HUES64 (cell line): ENCODE measurements around the gene STARD3. TPM values are rescaled to one million over a fixed set of nuclear protein-coding genes. Genes with fewer than 3 reads are reported as not detected.
"Not testable (repeated sequence)": the region's sequence is repeated elsewhere in the genome, so short reads cannot be mapped to it uniquely, and the experiment has no call there.

ENCODE experiments used
- H3K27ac ChIP-seq: 2 replicates; pipeline ENCODE4 v1.7.0; 2013; ENCODE audit warnings: low read depth, low read length, inconsistent platforms
- H3K27me3 ChIP-seq: 2 replicates; pipeline ENCODE4 v1.6.1; 2013; ENCODE audit warnings: mild to moderate bottlenecking, low read length; ENCODE audit not compliant: insufficient read depth
- H3K36me3 ChIP-seq: 2 replicates; pipeline ENCODE4 v1.6.1; 2013; ENCODE audit warnings: mild to moderate bottlenecking, low read length; ENCODE audit not compliant: insufficient read depth
- H3K4me1 ChIP-seq: 2 replicates; pipeline ENCODE4 v1.6.1; 2013; ENCODE audit warnings: mild to moderate bottlenecking, low read length, moderate library complexity; ENCODE audit not compliant: insufficient read depth
- H3K4me3 ChIP-seq: 2 replicates; pipeline ENCODE4 v1.5.1; 2013; ENCODE audit warnings: mild to moderate bottlenecking, low read length, moderate library complexity
- H3K9ac ChIP-seq: 2 replicates; pipeline ENCODE4 v1.6.1; 2013; ENCODE audit warnings: mild to moderate bottlenecking, low read depth, low read length
- H3K9me3 ChIP-seq: 2 replicates; pipeline ENCODE4 v1.6.1; 2013; ENCODE audit warnings: low read depth, low read length; ENCODE audit not compliant: insufficient read depth
- WGBS: fragments of 150-250, 120-280 bp; methylation state at CpG from one replicate; pipeline ENCODE4 v1.1.7; 2013; ENCODE audit warnings: missing lambda C conversion rate; 5-methylcytosine and 5-hydroxymethylcytosine counted together
- polyA plus RNA-seq, 2 experiments: library from polyadenylated mRNA; stranded (reverse); fragments of 50-300 nt; gene quantifications; one replicate each; pipeline ENCODE4 v1.2.3, GENCODE V29; 2013

STARD3 gene
- 31.9 TPM for polyA plus RNA-seq (2013, experiment 1 of 2)
- 33.5 TPM for polyA plus RNA-seq (2013, experiment 2 of 2)

DNA sequence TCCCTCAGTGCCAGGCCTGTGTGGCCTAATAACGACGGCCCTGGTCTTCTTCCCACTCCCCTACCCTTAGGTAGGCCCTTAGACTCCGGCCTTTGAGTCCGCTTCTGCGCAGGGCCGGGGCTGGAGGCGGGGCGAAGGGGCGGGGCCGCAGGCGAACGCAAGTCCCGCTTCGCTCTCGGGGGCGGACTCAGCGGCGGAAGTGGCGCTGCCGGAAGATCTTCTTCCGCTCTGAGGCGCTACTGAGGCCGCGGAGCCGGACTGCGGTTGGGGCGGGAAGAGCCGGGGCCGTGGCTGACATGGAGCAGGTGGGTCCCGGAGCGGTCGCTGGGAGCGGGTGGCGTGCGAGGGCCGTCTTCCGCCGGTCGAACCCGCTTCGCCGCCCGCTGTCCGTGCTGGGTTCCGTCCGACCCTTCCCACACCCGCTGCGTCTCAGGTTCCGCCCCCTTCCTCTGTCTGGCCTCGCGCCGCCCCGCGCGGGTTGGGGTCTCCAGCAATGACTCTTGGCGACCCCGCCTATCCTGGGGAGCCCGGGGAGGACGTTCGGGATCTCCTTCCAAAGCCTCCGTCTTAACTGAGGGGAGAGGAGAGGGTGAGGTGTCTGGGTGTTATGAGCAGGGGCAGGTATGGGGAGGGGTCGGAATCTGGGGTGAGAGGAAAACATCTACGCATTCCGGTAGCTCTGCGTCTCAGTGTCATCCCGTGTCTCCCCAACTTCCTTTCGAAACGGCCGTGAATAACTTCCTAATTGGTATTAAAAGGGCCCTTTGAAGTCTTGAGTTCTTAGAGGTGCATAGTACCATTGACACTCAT, at the start of gene STARD3:
TSS of gene STARD3 (plus strand) at position 218 of the 810 bp plus-strand sequence. CDS start 16,388 bp downstream, outside the sequence.
- Histone ChIP-seq H3K9ac (peak within 1 kb of the TSS; percentile 83), H3K4me3 (peak within 1 kb of the TSS; percentile 85), H3K27ac (peak within 1 kb of the TSS; percentile 67), H3K27me3 (no peaks in the 10 kb centered on the region), H3K9me3 (no peaks in the 10 kb centered on the region), H3K4me1 (peaks cover 33% of the 10 kb centered on the region), H3K36me3 (no peaks in the 10 kb centered on the region)
- under 1% methylated on average over 68 of the region's 69 CpGs for WGBS

DNA sequence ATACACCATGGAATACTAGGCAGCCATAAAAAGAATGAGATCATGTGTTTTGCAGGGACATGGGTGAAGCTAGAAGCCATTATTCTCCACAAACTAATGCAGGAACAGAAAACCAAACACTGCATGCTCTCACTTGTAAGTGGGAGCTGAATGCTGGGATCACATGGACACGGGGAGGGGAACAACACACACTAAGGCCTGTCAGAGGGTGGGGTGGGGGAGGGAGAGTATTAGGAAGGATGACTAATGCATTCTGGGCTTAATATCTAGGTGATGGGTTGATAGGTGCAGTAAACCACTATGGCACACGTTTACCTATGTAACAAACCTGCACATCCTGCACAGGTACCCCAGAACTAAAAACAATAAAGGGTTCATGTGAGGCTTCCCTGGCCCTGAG, 46.8 kb upstream of the STARD3 start:
- not testable (repeated sequence) for H3K27ac ChIP-seq, H3K36me3 ChIP-seq, H3K9me3 ChIP-seq, H3K4me3 ChIP-seq, H3K9ac ChIP-seq, H3K4me1 ChIP-seq
- 48% methylated on average over 2 of the region's 2 CpGs for WGBS
- peaks cover 41% of the 10 kb centered on the region for H3K27me3 ChIP-seq

DNA sequence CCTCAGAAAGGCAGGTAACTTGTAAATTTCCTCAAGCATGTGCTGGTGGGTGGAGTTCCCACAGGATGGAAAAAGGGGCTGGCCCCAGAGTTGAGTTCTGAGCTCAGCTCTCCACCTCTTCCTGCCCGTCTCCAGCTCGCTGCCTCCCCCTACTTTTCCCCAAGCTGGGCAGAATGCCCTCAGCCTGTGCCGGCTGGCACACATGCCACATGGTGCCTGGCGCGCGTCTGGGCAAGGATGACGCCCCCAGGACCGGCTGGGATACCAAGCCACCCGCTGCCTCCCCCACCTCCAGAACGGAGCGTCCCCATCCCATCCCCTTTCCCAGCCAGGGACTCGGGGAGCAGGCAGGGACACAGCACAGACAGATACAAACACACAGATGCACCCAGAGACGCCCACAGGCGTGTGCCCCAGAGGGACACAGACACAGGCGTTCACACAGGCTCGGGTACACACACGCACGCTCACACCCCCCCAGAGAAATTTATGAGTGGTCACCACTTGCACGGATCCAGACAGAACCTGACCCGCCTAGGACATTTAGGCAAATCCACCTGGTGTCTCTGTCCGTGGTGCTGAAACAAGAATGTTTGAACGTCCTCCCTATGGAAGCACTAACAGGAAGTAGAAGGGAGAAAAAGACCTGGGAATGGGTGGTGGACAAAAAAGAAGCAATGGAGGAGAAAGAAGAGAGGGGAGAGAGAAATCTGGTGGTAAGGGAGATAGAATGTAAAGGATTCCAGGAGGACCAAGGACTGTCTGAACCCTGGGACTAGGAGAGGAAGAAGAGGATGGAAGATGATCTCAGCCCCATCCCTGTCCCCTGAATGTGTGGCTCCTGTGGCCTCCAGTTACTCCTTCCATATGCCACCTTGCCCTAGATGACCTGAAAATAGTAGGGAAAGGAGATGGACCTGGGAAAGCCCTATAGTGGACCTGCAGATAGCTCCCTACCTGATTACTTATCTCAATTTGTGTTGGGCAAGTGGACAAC, 44.7 kb upstream of the STARD3 start:
- Histone ChIP-seq H3K4me1 (peaks cover 4% of the 10 kb centered on the region), H3K36me3 (no peaks in the 10 kb centered on the region), H3K9ac (no peak overlapping the region), H3K27ac (no peak overlapping the region), H3K4me3 (peak overlapping the region; percentile 20), H3K27me3 (peaks cover 62% of the 10 kb centered on the region), H3K9me3 (no peaks in the 10 kb centered on the region)
- WGBS, result 4% methylated on average over 22 of the region's 22 CpGs

DNA sequence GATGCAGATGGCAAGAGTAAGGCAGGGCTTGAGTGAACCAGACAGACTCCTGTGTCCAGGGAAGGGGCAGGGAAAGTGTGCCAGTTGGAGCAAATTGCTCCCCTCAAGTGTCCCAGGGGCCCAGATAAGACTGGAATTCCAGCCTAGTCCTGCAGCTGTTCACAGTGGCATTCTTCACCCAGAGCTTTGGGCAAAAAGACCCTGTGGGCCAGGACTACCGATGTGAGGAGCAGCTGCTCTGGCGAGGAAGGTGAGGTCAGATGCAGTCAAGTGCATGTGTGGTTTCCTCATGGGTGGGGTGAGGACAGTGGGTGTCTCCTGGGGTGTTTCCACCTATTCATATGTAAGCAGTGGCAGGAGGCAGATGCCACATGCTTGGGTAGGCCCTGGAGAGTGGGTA, 43.6 kb upstream of the STARD3 start:
- no peak overlapping the region for H3K27ac ChIP-seq
- no peaks in the 10 kb centered on the region for H3K9me3 ChIP-seq
- no peak overlapping the region for H3K9ac ChIP-seq
- no peaks in the 10 kb centered on the region for H3K36me3 ChIP-seq
- no peak overlapping the region for H3K4me3 ChIP-seq
- WGBS, result 64% methylated on average over 2 of the region's 2 CpGs
- peaks cover 73% of the 10 kb centered on the region for H3K27me3 ChIP-seq
- peaks cover 4% of the 10 kb centered on the region for H3K4me1 ChIP-seq

DNA sequence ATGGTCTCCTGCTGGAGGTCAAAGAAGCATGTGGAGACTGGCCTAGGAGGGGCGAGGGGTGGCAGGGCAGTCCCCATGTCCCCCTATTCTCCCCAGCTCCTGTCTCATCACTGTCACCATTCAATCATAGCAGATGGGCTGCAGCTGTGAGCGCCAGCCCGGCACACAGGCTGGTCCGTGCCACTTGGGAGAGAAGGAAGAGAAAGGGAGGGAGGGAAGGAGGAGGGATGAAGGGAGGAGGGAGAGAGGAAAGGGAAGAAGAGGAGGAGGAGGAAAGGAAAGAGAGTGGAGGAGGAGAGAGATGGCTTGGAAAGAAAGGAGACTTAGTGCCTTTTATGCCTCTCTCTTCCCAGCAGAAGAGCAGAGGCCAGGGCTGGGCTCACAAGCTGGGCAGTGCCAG, 41.6 kb upstream of the STARD3 start:
- 9% methylated on average over 4 of the region's 4 CpGs for WGBS
- Histone ChIP-seq H3K36me3 (no peaks in the 10 kb centered on the region), H3K9me3 (no peaks in the 10 kb centered on the region), H3K27ac (no peak overlapping the region), H3K27me3 (peaks cover 92% of the 10 kb centered on the region), H3K9ac (no peak overlapping the region), H3K4me1 (peaks cover 4% of the 10 kb centered on the region), H3K4me3 (no peak overlapping the region)

DNA sequence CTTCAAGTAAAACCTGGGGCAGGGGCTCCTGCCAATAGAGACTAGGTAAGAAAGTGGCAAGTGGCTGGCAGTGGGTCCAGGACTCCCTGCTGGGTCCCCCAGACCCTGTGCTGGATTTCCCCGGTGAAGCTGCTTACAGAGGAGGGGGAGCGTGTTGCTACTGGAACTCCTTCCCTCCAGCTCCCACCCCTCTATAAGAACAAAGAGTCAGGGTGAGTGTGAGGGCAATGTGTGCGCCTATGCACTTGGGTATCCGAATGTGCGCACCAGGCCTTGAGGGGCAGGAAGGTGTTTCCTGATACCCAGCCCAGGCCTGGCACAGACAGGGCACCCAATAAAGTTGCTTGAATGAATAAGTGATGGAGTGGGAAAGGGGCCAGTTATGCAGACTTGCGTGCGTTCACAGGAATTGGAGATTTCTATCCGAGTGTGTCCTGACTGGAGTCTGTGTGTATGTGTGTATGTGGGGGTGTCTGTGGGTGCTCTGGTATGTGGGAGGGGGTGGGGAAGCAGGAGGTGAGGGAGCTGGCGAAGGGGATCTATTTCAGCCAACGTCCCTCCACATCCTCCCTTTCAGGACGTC, 40.9 kb upstream of the STARD3 start:
- Histone ChIP-seq H3K27ac (no peak overlapping the region), H3K9ac (no peak overlapping the region), H3K36me3 (no peaks in the 10 kb centered on the region), H3K4me3 (no peak overlapping the region), H3K27me3 (peaks cover 100% of the 10 kb centered on the region), H3K4me1 (peaks cover 4% of the 10 kb centered on the region), H3K9me3 (no peaks in the 10 kb centered on the region)
- 16% methylated on average over 9 of the region's 11 CpGs for WGBS

DNA sequence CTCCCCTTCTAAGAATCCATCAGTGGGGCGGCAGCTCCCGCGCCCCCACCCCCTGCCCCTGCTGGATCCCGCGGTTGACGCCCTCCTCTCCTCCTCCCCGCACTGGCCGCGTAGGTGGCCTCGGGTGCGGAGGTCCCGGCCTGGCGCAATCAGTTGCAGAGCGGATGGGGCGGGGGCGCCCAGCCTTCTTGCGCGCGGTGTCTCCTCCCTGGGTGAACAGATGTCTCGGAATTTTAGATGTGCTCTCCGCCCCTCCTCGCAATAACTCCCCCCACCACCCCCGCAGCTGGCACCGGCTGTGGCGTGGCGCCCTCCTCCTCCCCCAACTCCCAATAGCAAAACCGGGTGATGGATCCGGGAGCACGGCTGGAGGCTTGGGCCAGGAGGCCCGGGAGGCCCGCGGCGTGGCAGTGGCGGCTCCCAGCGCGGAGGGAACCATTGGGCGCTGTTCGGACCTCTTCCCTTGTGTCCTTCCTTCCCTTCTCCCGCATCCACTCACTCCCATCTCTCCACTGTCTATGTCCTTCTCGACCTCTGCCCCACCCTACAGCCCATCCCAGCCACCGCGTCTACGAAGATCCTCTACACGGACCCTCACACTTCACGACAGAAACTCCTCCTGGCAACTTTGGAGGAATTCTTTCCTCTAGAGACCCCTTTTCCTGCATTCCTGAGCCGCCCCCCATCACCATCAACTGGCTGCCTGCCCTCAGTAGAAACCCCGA, 40.2 kb upstream of the STARD3 start:
- no peak overlapping the region for H3K9ac ChIP-seq
- H3K9me3 ChIP-seq, result no peaks in the 10 kb centered on the region
- H3K27me3 ChIP-seq, result peaks cover 100% of the 10 kb centered on the region
- peaks cover 1% of the 10 kb centered on the region for H3K4me1 ChIP-seq
- no peaks in the 10 kb centered on the region for H3K36me3 ChIP-seq
- WGBS, result 2% methylated on average over 46 of the region's 47 CpGs
- H3K4me3 ChIP-seq, result peak overlapping the region; percentile 10; the same call in 1 of the 2 replicates
- no peak overlapping the region for H3K27ac ChIP-seq

DNA sequence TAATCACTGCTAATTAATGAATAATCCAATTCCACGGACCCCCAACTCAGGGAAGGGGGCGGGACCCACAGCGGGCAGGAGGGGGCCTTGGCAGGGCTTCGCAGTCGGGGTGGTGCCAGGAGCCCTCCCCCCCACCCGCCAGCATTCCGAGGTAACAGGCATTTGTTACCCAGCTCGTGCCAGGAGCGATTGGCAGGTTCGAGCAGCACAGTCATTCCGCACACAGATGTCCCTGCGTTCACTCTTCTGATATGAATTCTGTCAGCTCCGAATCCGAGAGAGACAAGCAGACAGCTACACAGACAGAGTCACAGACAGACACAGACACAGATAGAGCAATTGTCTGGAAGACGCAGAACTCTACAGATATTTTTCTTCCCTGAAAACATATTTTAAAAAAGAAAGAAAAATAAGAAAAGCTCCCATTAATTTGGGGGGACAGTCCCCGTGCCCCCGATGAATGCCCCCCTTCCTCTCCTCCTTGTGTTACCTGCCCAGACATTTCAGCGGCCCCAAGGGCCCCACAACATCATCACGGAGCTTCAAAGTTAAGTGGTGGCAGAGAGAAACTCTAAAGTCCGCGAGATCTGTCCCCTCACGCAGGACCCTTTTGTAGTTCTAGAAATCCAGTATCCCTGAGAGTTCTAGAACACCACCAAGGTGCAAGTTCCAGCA, 39.4 kb upstream of the STARD3 start:
- Histone ChIP-seq H3K27me3 (peaks cover 100% of the 10 kb centered on the region), H3K9me3 (no peaks in the 10 kb centered on the region), H3K4me3 (no peak overlapping the region), H3K9ac (no peak overlapping the region), H3K4me1 (no peaks in the 10 kb centered on the region), H3K36me3 (no peaks in the 10 kb centered on the region), H3K27ac (no peak overlapping the region)
- 13% methylated on average over 21 of the region's 22 CpGs for WGBS

DNA sequence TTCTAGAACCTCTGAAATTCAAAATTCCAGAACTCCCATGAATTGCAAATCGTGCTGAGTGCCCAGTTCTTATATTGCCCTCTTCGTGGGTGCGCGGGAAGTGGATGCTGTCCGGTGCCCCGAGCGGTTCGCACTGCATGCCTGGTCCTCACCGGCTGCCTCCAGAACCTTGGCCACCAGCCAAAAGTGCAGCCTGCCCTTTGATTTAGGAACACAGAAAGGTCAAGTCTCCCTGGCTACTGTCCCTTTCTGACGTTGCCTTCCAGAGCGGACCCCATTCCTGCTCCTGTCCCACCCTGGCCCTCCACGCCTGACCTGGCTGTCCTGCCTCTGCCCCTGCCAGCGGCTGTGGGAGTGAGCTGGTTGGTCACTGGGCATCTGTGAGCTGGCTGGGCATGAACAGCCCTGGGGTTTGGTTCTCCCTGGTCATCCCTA, 38.9 kb upstream of the STARD3 start:
- Histone ChIP-seq H3K4me1 (no peaks in the 10 kb centered on the region), H3K36me3 (no peaks in the 10 kb centered on the region), H3K9ac (no peak overlapping the region), H3K4me3 (no peak overlapping the region), H3K9me3 (no peaks in the 10 kb centered on the region), H3K27ac (no peak overlapping the region), H3K27me3 (peaks cover 100% of the 10 kb centered on the region)
- WGBS, result 8% methylated on average over 13 of the region's 13 CpGs

DNA sequence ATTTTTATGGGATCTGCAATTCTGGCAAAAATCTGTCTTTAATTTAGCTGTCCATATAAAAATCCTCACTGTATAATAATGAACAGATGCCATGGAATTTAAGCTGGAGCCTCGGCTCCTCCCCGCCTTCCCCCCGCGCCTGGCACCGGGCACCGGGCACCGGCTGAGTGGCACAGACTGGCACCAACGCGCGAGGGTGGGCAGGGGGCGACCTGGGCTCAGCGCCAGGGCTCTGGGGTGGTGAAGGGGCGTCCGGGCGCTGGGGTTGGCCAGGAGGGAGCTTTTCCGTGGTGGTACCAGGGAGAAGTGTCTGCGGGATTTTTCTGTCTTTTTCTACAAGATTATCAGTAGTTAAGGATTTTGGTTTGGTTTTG, 38.3 kb upstream of the STARD3 start:
- Histone ChIP-seq H3K36me3 (no peaks in the 10 kb centered on the region), H3K4me3 (no peak overlapping the region), H3K27me3 (peaks cover 100% of the 10 kb centered on the region), H3K27ac (no peak overlapping the region), H3K9me3 (no peaks in the 10 kb centered on the region), H3K9ac (no peak overlapping the region), H3K4me1 (peaks cover 5% of the 10 kb centered on the region; the same call in 1 of the 2 replicates)
- WGBS, result 9% methylated on average over 16 of the region's 17 CpGs
